Ishikawa (cell line): Measurements from ENCODE around the gene PSAP.

Experiments used
- CEBPB ChIP-seq: IDR thresholded peaks from 2 replicates; pipeline ENCODE4 v1.6.1; 2012
- CREB1 ChIP-seq: IDR thresholded peaks from 2 replicates; pipeline ENCODE4 v1.6.1; 2012; ENCODE audit warnings: low read depth
- EGR1 ChIP-seq: IDR thresholded peaks from 2 replicates; pipeline ENCODE4 v1.6.1; 2012
- EP300 ChIP-seq: IDR thresholded peaks from 2 replicates; pipeline ENCODE4 v1.6.1; 2012; ENCODE audit warnings: borderline replicate concordance
- FOXM1 ChIP-seq: IDR thresholded peaks from 2 replicates; pipeline ENCODE4 v1.6.1; 2012; ENCODE audit warnings: low read depth, borderline replicate concordance
- MAX ChIP-seq: IDR thresholded peaks from 2 replicates; pipeline ENCODE4 v1.6.1; 2012
- NFIC ChIP-seq: IDR thresholded peaks from 2 replicates; pipeline ENCODE4 v1.6.1; 2012
- RAD21 ChIP-seq: IDR thresholded peaks from 2 replicates; pipeline ENCODE4 v1.6.1; 2012; ENCODE audit warnings: low read depth
- REST ChIP-seq: IDR thresholded peaks from 2 replicates; pipeline ENCODE4 v1.6.1; 2012; ENCODE audit warnings: low read depth, mild to moderate bottlenecking
- TAF1 ChIP-seq: IDR thresholded peaks from 2 replicates; pipeline ENCODE4 v1.6.1; 2012; ENCODE audit warnings: low read depth, mild to moderate bottlenecking
- TCF12 ChIP-seq: IDR thresholded peaks from 2 replicates; pipeline ENCODE4 v1.6.1; 2012; ENCODE audit warnings: low read depth
- TEAD4 ChIP-seq: IDR thresholded peaks from 2 replicates; pipeline ENCODE4 v1.6.1; 2012
- YY1 ChIP-seq: IDR thresholded peaks from 2 replicates; pipeline ENCODE4 v1.6.1; 2012; ENCODE audit warnings: low read depth
- ZBTB7A ChIP-seq: IDR thresholded peaks from 2 replicates; pipeline ENCODE4 v1.6.1; 2012; ENCODE audit warnings: low read depth
- TF ChIP-seq, protein P1 (sequence below): IDR thresholded peaks from 2 replicates; pipeline ENCODE4 v1.6.1; 2012

The PSAP gene

GRCh38 chr10:71817831-71818655 is 33.0 kb downstream of the PSAP start:
- TF ChIP-seq EP300 (no peak), RAD21 (no peak), NFIC (no peak), ZBTB7A (no peak), REST (no peak), CEBPB (no peak), TCF12 (no peak), MAX (no peak)
- TF ChIP-seq, protein P1, sequence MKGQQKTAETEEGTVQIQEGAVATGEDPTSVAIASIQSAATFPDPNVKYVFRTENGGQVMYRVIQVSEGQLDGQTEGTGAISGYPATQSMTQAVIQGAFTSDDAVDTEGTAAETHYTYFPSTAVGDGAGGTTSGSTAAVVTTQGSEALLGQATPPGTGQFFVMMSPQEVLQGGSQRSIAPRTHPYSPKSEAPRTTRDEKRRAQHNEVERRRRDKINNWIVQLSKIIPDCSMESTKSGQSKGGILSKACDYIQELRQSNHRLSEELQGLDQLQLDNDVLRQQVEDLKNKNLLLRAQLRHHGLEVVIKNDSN: no peak

GRCh38 chr10:71816936-71817618 is 34.0 kb downstream of the PSAP start:
- no peak for TF ChIP-seq TCF12

- TF ChIP-seq, protein P1: no peak
- no peak for TF ChIP-seq YY1
- TF ChIP-seq ZBTB7A: no peak
- no peak for TF ChIP-seq CEBPB
- TF ChIP-seq TEAD4: no peak
- TF ChIP-seq NFIC: no peak
- no peak for TF ChIP-seq CREB1
- TF ChIP-seq TAF1: no peak
- TF ChIP-seq EP300: no peak
These were observed 34.6 kb downstream of the PSAP start for GRCh38 chr10:71816421-71816851.

- TF ChIP-seq, protein P1: no peak
- TF ChIP-seq TEAD4 (no peak), REST (no peak), YY1 (no peak), TAF1 (no peak), EGR1 (no peak), MAX (no peak), RAD21 (no peak), EP300 (no peak), NFIC (no peak), CREB1 (no peak), FOXM1 (no peak), TCF12 (no peak), CEBPB (no peak), ZBTB7A (no peak)
These were observed 35.4 kb downstream of the PSAP start for GRCh38 chr10:71815515-71816130.

DNA sequence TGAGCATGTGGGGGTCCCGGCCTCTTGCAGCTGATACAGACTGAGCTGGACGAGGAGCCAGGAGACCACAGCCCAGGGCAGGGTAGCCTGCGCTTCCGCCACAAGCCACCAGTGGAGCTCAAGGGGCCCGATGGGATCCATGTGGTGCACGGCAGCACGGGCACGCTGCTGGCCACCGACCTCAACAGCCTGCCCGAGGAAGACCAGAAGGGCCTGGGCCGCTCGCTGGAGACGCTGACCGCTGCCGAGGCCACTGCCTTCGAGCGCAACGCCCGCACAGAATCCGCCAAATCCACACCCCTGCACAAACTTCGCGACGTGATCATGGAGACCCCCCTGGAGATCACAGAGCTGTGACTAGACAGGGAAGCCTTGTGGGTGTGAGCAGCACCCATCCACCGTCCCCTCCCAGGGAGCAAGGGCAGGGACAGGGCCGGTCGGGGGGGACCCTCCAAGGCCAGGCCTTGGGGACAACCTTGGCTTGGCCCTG is 36.1 kb downstream of the PSAP start:
- TF ChIP-seq ZBTB7A (no peak), CREB1 (no peak), EGR1 (no peak), CEBPB (no peak), TEAD4 (no peak), YY1 (no peak), TCF12 (no peak), RAD21 (no peak), NFIC (no peak), TAF1 (no peak), MAX (no peak)
